DND-41 (cell line): ENCODE data around the gene HMCN1.

Experiments
- ATAC-seq: fragments of 200-7000 bp; cut with Tn5 transposase; 3 replicates; pipeline ENCODE4 v1.9.1; 2021; ENCODE audit warnings: low read depth; ENCODE audit not compliant: insufficient read depth
- DNase-seq: peaks from one replicate; pipeline ENCODE4 v3.0.0-alpha.2; 2020
- H2AFZ ChIP-seq: 2 replicates; pipeline ENCODE4 v1.6.0; 2012; ENCODE audit warnings: low read depth, low read length
- H3K27ac ChIP-seq: 2 replicates; pipeline ENCODE4 v1.5.1; 2012; ENCODE audit warnings: low read length, inconsistent platforms
- H3K27me3 ChIP-seq: fragments of 200-600 bp; sonication (generic); 2 replicates; pipeline ENCODE4 v1.6.0; 2012; ENCODE audit warnings: low read length, mild to moderate bottlenecking, inconsistent platforms; ENCODE audit not compliant: insufficient read depth, poor library complexity
- H3K36me3 ChIP-seq: 2 replicates; pipeline ENCODE4 v1.5.1; 2012; ENCODE audit warnings: low read length, inconsistent platforms; ENCODE audit not compliant: insufficient read depth
- H3K4me1 ChIP-seq: 2 replicates; pipeline ENCODE4 v1.5.1; 2012; ENCODE audit warnings: mild to moderate bottlenecking, low read length; ENCODE audit not compliant: insufficient read depth
- H3K4me2 ChIP-seq: 2 replicates; pipeline ENCODE4 v1.6.0; 2012; ENCODE audit warnings: mild to moderate bottlenecking, moderate library complexity, low read length, inconsistent platforms; ENCODE audit not compliant: insufficient read depth
- H3K4me3 ChIP-seq, 2 experiments: fragments of 200-600 bp in 1 of 2; shearing (Covaris generic) in 1 of 2; 2 replicates each; pipeline ENCODE4 v1.5.1; 2012 to 2016; ENCODE audit warnings: inconsistent platforms in 2 of 2, low read length in 2 of 2, mild to moderate bottlenecking in 2 of 2, low read depth in 1 of 2, moderate library complexity in 1 of 2
- H3K79me2 ChIP-seq: 2 replicates; pipeline ENCODE4 v1.6.0; 2012; ENCODE audit warnings: low read length, inconsistent platforms; ENCODE audit not compliant: insufficient read depth
- H3K9ac ChIP-seq: 2 replicates; pipeline ENCODE4 v1.6.0; 2012; ENCODE audit warnings: low read depth, mild to moderate bottlenecking, inconsistent platforms, low read length, moderate library complexity
- H3K9me3 ChIP-seq: 2 replicates; pipeline ENCODE4 v1.5.1; 2012; ENCODE audit warnings: low read length, moderate library complexity, mild to moderate bottlenecking, inconsistent platforms; ENCODE audit not compliant: insufficient read depth, severe bottlenecking
- H4K20me1 ChIP-seq: 2 replicates; pipeline ENCODE4 v1.6.0; 2012; ENCODE audit warnings: low read length; ENCODE audit not compliant: insufficient read depth
- EZH2 ChIP-seq: IDR thresholded peaks from 3 replicates; pipeline ENCODE4 v1.6.1; 2012; ENCODE audit warnings: borderline replicate concordance, low read depth, mild to moderate bottlenecking, moderate library complexity, low read length, inconsistent platforms; ENCODE audit not compliant: severe bottlenecking
- TF ChIP-seq, protein P1 (sequence below): IDR thresholded peaks from 2 replicates; pipeline ENCODE4 v1.5.1; 2012; ENCODE audit warnings: borderline replicate concordance, low read length, moderate library complexity, mild to moderate bottlenecking; ENCODE audit not compliant: poor library complexity, severe bottlenecking; ENCODE audit errors: extremely low read depth

Gene HMCN1

DNA sequence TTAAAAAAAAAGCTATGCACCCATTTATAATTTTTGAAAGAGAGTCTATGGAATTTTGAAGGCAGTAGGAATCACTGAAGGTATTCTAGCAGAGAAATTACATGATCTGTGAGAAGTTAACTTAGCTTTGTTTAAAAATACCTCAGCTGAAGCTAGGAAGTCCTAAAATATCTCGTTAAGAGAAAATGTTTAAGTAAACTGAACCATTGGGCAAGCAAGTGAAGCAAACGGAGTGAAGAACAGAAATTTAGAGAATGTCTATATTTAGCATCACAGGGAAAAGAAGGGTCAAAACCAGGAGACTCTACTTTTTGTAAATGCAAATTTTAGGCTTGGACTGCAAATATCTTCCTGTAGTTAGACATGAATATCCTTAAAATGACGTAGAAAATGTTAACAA, 230.8 kb downstream of the HMCN1 start:
- Histone ChIP-seq H3K9me3 (no peaks in the 10 kb centered on the region), H4K20me1 (no peaks in the 10 kb centered on the region), H3K27me3 (no peaks in the 10 kb centered on the region), H3K36me3 (no peaks in the 10 kb centered on the region), H3K27ac (no peak overlapping the region), H2AFZ (no peak overlapping the region), H3K4me3 (no peak overlapping the region), H3K9ac (no peak overlapping the region), H3K79me2 (no peaks in the 10 kb centered on the region), H3K4me2 (no peak overlapping the region), H3K4me1 (no peaks in the 10 kb centered on the region)
- ATAC-seq, result no peak
- DNase-seq, result no peak
- TF ChIP-seq EZH2, result no peak
- TF ChIP-seq, protein P1, sequence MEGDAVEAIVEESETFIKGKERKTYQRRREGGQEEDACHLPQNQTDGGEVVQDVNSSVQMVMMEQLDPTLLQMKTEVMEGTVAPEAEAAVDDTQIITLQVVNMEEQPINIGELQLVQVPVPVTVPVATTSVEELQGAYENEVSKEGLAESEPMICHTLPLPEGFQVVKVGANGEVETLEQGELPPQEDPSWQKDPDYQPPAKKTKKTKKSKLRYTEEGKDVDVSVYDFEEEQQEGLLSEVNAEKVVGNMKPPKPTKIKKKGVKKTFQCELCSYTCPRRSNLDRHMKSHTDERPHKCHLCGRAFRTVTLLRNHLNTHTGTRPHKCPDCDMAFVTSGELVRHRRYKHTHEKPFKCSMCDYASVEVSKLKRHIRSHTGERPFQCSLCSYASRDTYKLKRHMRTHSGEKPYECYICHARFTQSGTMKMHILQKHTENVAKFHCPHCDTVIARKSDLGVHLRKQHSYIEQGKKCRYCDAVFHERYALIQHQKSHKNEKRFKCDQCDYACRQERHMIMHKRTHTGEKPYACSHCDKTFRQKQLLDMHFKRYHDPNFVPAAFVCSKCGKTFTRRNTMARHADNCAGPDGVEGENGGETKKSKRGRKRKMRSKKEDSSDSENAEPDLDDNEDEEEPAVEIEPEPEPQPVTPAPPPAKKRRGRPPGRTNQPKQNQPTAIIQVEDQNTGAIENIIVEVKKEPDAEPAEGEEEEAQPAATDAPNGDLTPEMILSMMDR, result no peak

DNA sequence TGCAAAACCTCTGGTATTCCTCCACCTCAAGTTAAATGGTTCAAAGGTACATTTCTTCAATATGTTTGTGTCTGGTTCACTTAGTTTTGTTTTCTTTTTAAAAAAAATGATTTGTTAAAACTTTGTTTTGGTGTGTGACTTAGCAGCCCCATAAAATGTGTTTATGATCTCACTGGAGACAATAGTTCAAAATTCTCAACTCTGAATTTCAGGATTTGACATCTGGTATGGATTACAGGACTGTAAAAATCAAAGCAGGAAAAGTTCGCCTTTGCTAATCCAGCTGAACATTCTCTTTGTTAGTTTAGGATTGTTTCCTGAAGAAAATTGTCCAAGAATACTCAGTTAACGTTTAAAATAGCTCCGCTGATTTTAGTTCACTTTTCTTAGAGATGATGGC, 231.7 kb downstream of the HMCN1 start:
- Histone ChIP-seq H3K4me3 (no peak overlapping the region), H3K9me3 (no peaks in the 10 kb centered on the region), H3K79me2 (no peaks in the 10 kb centered on the region), H3K9ac (no peak overlapping the region), H4K20me1 (no peaks in the 10 kb centered on the region), H3K27me3 (no peaks in the 10 kb centered on the region), H3K4me1 (no peaks in the 10 kb centered on the region), H3K36me3 (no peaks in the 10 kb centered on the region), H3K4me2 (no peak overlapping the region), H2AFZ (no peak overlapping the region), H3K27ac (no peak overlapping the region)
- DNase-seq (no peak), ATAC-seq (no peak)
- TF ChIP-seq EZH2, result no peak
- TF ChIP-seq, protein P1, result no peak

DNA sequence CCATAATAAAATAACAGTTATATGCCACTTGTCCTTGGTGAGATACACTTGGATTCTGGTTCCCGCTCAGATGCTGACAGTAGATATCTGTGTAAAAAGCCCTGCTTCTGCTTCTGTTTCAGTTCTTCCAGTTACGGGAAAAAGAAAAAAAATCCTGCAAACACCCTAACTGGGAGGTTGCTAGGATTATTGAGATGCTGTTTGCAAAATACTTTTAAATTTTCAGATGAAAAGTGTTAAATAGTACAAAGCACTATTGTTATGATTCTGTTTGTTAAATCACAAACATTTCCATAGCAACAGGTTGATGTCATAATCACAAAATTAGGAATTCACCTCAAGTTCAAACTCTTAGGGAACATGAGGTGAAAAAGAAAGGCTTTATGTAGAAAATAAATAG, 232.3 kb downstream of the HMCN1 start:
- no peaks in the 10 kb centered on the region for H3K4me1 ChIP-seq
- no peak overlapping the region for H3K9ac ChIP-seq
- no peaks in the 10 kb centered on the region for H3K79me2 ChIP-seq
- H3K27ac ChIP-seq, result no peak overlapping the region
- H3K27me3 ChIP-seq, result no peaks in the 10 kb centered on the region
- ATAC-seq (no peak), DNase-seq (no peak)
- no peaks in the 10 kb centered on the region for H3K36me3 ChIP-seq
- H4K20me1 ChIP-seq, result no peaks in the 10 kb centered on the region
- H2AFZ ChIP-seq, result no peak overlapping the region
- H3K9me3 ChIP-seq, result no peaks in the 10 kb centered on the region
- TF ChIP-seq EZH2, result no peak
- TF ChIP-seq, protein P1, result no peak
- H3K4me2 ChIP-seq, result no peak overlapping the region
- no peak overlapping the region for H3K4me3 ChIP-seq

DNA sequence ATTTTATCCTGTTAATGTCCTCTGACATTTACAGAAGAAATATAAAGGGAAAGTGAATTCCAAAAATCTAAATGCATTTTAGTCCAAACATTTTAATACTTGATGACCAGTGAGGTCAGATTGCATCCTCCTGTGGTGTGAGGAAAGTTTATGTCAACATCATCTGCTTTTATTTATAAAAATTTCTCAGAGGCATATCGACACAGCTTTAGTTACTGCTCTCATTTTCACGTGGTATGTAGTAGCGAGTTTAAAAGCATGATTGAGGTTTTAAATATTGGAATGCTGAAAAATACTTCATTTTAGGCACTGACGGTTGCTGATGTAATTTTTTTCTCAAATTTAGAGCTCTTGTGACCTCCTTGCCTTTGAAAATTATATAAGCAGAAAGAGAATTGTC, 234.8 kb downstream of the HMCN1 start:
- Histone ChIP-seq H3K4me1 (no peaks in the 10 kb centered on the region), H3K4me2 (no peak overlapping the region), H3K4me3 (no peak overlapping the region), H3K27ac (no peak overlapping the region), H3K79me2 (no peaks in the 10 kb centered on the region), H4K20me1 (no peaks in the 10 kb centered on the region), H3K9me3 (no peaks in the 10 kb centered on the region), H2AFZ (no peak overlapping the region), H3K36me3 (no peaks in the 10 kb centered on the region), H3K27me3 (no peaks in the 10 kb centered on the region), H3K9ac (no peak overlapping the region)
- TF ChIP-seq, protein P1, result no peak
- TF ChIP-seq EZH2, result no peak
- DNase-seq, result no peak
- no peak for ATAC-seq
